GM23338 (cell line): Measurements from ENCODE around the gene SRP14. TPM values are rescaled to one million over a fixed set of nuclear protein-coding genes. Genes with fewer than 3 reads are reported as not detected.

ENCODE experiments used
- EZH2phosphoT487 ChIP-seq: fragments of 200-600 bp; sonication (generic); IDR thresholded peaks from one replicate; pipeline ENCODE4 v1.8.1; 2018; ENCODE audit warnings: antibody characterized with exemption; ENCODE audit not compliant: unreplicated experiment
- JUNB ChIP-seq: IDR thresholded peaks from one replicate; pipeline ENCODE4 v1.6.1; 2016; ENCODE audit warnings: antibody characterized with exemption; ENCODE audit not compliant: unreplicated experiment
- REST ChIP-seq: IDR thresholded peaks from one replicate; pipeline ENCODE4 v1.6.1; 2018; ENCODE audit warnings: antibody characterized with exemption; ENCODE audit not compliant: unreplicated experiment
- STAT1 ChIP-seq: IDR thresholded peaks from one replicate; pipeline ENCODE4 v1.6.1; 2016; ENCODE audit warnings: antibody characterized with exemption; ENCODE audit not compliant: unreplicated experiment
- ZNF462 ChIP-seq: fragments of 250-450 bp; sonication (Bioruptor Pico); IDR thresholded peaks from 2 replicates; pipeline ENCODE4 v1.5.0; 2020; ENCODE audit warnings: mild to moderate bottlenecking, moderate library complexity
- polyA plus RNA-seq: library from polyadenylated mRNA; unstranded; fragments of >200 nt; fragmentation: Nextera tagmentation; extraction: Ambion mirVana; gene quantifications from 2 replicates; pipeline ENCODE4 v1.2.1, GENCODE V29; 2016
- total RNA-seq: library from RNA; depleted of rRNA; stranded (reverse); fragments of >200 nt; shearing (Covaris generic); gene quantifications from 2 replicates; pipeline ENCODE4 v1.2.3, GENCODE V29; 2014

The SRP14 gene
- total and polyA plus RNA-seq, 2 experiments from 2014 or later: 249 to 1,412 TPM

GRCh38 chr15:40079456-40079855 lies 40.5 kb upstream of the SRP14 start (continued):
- no peak for TF ChIP-seq ZNF462
- TF ChIP-seq STAT1: no peak
- no peak for TF ChIP-seq JUNB
- TF ChIP-seq EZH2phosphoT487: no peak
- TF ChIP-seq REST: no peak
